GM12864 (cell line): ENCODE measurements around the gene CFAP46.
"Not testable (repeated sequence)": the region's sequence is repeated elsewhere in the genome, so short reads cannot be mapped to it uniquely, and the experiment has no call there.

Source experiments
- DNase-seq: peaks from one replicate; pipeline ENCODE4 v3.0.0-alpha.2; 2011; ENCODE audit warnings: low read depth
- H3K4me3 ChIP-seq: 2 replicates; pipeline ENCODE4 v1.5.1; 2011; ENCODE audit warnings: mild to moderate bottlenecking, low read depth, low read length, control low read depth
- CTCF ChIP-seq: IDR thresholded peaks from 2 replicates; pipeline ENCODE4 v1.5.1; 2011; ENCODE audit warnings: low read depth, mild to moderate bottlenecking, moderate library complexity, low read length, control low read depth, inconsistent platforms; ENCODE audit errors: missing control alignments

The CFAP46 gene

GRCh38 chr10:132906106-132906505, 36.3 kb downstream of the CFAP46 start:
- H3K4me3 ChIP-seq = no peak overlapping the region
- TF ChIP-seq CTCF = no peak
- no peak for DNase-seq

- TF ChIP-seq CTCF = no peak
- no peak for DNase-seq
These were observed 36.7 kb downstream of the CFAP46 start for GRCh38 chr10:132905661-132906060.

GRCh38 chr10:132904814-132905649, 37.3 kb downstream of the CFAP46 start:
- DNase-seq = no peak
- no peak for TF ChIP-seq CTCF
- H3K4me3 ChIP-seq = no peak overlapping the region

More at GRCh38 chr10:132905661-132906060, 36.7 kb downstream of the CFAP46 start:
- no peak overlapping the region for H3K4me3 ChIP-seq

- peak; percentile 88 for TF ChIP-seq CTCF
- no peak overlapping the region for H3K4me3 ChIP-seq
- DNase-seq = no peak
These were observed 38.1 kb downstream of the CFAP46 start for GRCh38 chr10:132904181-132904813.

GRCh38 chr10:132902656-132903575, 39.5 kb downstream of the CFAP46 start:
- not testable (repeated sequence) for DNase-seq, H3K4me3 ChIP-seq

GRCh38 chr10:132901351-132901750, 41.0 kb downstream of the CFAP46 start:
- DNase-seq = no peak
- no peak overlapping the region for H3K4me3 ChIP-seq
- no peak for TF ChIP-seq CTCF
